ENCODE results near the gene PCYT1A. TPM values are rescaled to one million over a fixed set of nuclear protein-coding genes. Genes with fewer than 3 reads are reported as not detected.

PCYT1A gene
- 10 to 100 TPM; 71.0 to 71.6 TPM for total RNA-seq

DNA sequence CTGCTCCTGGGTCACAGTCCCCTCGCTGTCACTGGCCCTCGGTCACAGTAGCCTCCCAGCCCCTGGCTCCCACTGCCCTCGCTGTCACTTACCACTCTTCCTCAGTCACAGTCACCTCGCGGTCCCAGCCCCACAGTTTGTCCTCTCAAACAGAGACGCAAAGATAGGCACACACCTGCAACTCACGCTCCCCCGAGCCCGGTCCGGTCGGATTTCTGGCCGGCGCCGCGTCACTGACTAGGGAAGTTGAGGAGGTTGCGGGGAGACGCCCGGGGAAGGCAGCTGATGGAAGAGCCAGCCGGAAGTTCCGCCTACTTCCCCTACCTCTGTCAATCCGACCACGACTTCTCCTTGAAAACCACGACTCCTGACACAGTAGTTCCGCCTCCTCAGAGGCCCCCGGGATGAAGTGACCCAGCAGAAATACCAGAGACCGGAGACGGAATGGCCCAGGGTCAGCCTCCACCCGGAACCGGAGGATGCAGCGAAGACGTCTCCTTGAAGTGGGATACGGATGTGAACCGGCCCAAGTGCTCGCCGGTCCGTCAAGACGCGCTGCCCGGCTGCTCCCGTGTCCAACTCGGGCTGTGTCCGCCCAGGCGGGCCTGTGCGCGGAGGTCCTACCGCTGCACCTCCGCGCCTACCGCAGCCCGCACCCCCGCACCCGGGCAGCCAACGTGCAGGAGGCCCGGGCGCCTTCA is at the start of gene PCYT1A:
TSS of gene PCYT1A (minus strand) at position 287 of the 701 bp plus-strand sequence. CDS start 17,195 bp downstream, outside the sequence.

DNA sequence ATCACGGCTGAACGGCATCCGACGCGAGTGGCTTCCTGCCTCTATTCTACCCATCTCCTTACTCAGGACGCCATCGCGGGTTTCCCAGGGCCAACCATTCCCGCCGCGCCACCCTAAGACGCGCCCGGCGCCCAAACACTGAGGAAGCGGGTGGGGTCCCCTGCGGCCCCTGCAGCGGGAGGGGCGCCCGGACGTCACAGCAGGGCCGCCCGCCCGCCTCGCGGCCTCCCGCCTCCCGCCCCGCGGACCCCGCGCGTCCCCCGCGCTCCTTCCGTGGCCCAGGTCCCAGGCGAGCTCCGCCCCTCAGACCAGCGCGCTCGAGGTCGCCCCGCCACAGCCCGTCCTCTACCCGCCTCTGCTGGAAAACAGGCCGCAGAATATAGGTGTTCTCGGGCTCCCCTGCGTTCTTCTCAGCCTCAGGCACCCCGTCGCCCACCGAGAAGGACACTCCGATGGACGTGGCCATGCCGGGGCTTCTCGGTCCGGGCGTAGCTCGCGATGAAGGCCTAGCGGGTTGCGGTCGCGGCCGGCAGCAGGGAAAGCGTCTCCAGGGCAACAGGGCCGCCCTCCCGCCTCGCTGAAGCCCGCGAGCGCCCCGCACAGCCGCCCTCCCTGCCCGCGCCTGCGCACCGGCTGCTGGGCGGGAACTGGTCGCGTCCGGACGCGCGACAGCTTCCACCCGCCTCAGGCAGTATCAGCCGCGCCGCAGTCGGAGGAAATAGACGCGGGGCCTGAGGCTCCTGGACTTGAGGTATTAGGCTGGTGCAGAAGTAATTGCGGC is 30.4 kb upstream of the PCYT1A start, which contains the start of gene DYNLT2B:
TSS of gene DYNLT2B (minus strand) at position 554 of the 781 bp plus-strand sequence. CDS start at position 466, 88 bp downstream.

DNA sequence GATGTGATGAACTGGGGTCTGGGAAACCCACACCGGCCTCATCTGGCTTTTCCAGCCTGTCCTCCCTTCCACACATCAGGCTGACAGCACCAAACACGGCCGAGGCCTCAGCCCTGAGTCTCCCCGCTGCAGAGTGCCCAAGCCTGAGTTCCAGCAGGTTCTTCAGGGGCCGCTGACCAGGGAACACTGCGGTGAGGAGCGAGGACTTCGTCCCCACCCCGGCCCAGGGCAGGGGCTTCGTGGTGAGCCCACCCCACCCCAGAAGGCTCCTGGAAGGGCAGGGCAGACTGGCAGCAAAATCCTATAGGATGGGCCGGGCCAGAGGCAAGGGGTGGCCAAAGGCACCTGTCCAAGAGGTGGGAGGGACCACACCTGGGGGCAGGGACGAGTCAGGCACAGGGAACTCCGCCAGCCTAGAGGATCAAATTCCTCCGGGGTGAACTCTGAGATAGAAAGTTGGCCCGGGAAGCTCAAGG is 71.4 kb downstream of the PCYT1A start, which contains the start of gene SLC51A:
TSS of gene SLC51A (plus strand) at position 446 of the 476 bp plus-strand sequence. CDS start 179 bp downstream, outside the sequence.

DNA sequence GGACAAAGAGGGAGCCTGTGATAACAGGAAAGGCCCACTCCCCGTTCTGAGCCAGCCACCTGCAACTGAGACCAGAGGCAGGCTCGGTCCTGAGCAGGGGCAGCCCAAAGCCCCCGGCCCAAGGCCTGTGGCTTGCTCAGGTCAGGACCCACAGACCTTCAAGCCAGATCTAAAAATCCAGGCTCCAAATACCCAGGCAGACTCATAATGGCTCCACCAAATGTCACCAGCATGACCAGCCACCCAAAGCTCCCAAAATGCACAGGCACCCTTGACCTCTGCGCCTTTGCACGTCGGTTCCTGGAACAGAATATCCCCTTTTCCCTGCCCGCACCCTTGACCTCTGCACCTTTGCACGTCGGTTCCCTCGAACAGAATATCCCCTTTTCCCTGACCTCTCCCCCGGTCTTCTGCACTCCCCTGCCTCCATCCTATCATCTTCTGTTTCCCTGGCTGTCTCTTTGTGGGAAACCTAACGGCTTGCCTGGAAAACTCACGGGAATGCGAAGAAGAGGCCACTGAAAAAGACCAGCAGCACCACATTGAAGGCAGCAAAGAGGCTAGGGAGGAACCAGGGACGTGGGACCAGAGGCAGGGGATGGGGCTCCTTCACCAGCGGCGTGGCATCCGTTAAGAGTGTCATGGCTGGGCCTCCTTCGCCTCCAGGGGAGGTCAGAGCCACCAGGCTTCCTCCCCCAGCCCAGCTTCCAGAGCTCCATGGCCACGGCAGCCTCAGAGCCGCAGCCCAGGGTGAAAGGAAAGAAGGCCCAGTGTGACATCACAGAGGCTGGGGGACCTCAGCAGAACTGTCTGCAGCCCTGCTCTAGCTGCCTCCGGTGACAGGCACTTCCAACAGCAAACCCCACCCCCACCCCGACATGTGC is 76.6 kb downstream of the PCYT1A start, which contains the start of gene ZDHHC19:
TSS of gene ZDHHC19 (minus strand) at position 728 of the 884 bp plus-strand sequence. CDS start at position 643, 85 bp downstream.

Other genes with a start within 250 kb of the PCYT1A start
- gene TFRC, start 205.6 kb downstream of the PCYT1A start, total RNA-seq, result 100 to 1,000 TPM; 199 to 221 TPM
- not detected for gene ZDHHC19, start 76.3 kb downstream of the PCYT1A start, total RNA-seq
- gene SLC51A, start 71.2 kb downstream of the PCYT1A start, total RNA-seq, result not detected
- 10 to 100 TPM; 17.9 to 18.6 TPM for gene DYNLT2B, start 30.5 kb upstream of the PCYT1A start, total RNA-seq
- gene TM4SF19, start 50.7 kb upstream of the PCYT1A start, total RNA-seq, result not detected
- 10 to 100 TPM; 44.6 to 54.9 TPM for gene UBXN7, start 144.7 kb upstream of the PCYT1A start, total RNA-seq
- gene RNF168, start 216.0 kb upstream of the PCYT1A start, total RNA-seq, result 10 to 100 TPM; 35.4 to 39.0 TPM
- not detected for gene SMCO1, start 227.6 kb upstream of the PCYT1A start, total RNA-seq